Caco-2 (cell line): ENCODE data around the gene LRMDA. TPM values are rescaled to one million over a fixed set of nuclear protein-coding genes. Genes with fewer than 3 reads are reported as not detected.

Source experiments
- BruUV-seq: library from RNA; stranded (reverse); fragments of 400-500 nt; replicated peaks from 2 replicates; lab custom pipeline; 2021; lab: Mats Ljungman, UMichigan
- CTCF ChIA-PET: fragments of 300-600 bp; sonication (Branson Sonifier 250); formaldehyde crosslinking; loops from one replicate; lab custom pipeline; 2022; ENCODE audit warnings: antibody characterized with exemption; lab: Charles Lee
- POLR2A ChIA-PET: fragments of 300-600 bp; sonication (Branson Sonifier 250); formaldehyde crosslinking; loops from one replicate; lab custom pipeline; 2022; ENCODE audit warnings: antibody characterized with exemption; lab: Charles Lee
- DNase-seq, 2 experiments: peaks; one replicate each; pipeline versions ENCODE4 v3.0.0 to v3.0.0-alpha.2; 2020 to 2022
- H3K27me3 ChIP-seq: replicated peaks from 2 replicates; pipeline ENCODE4 v1.6.0; 2011; ENCODE audit warnings: low read length; ENCODE audit not compliant: control insufficient read depth, insufficient read depth
- H3K36me3 ChIP-seq: 2 replicates; pipeline ENCODE4 v1.5.1; 2011; ENCODE audit warnings: low read length; ENCODE audit not compliant: control insufficient read depth, insufficient read depth
- H3K4me1 ChIP-seq: fragments of 250-450 bp; sonication (Bioruptor Pico); 2 replicates; pipeline ENCODE4 v1.5.1; 2020; ENCODE audit warnings: mild to moderate bottlenecking
- H3K4me3 ChIP-seq: 2 replicates; pipeline ENCODE4 v1.5.1; 2011; ENCODE audit warnings: low read depth, mild to moderate bottlenecking, control low read depth, low read length
- H3K9me3 ChIP-seq: fragments of 250-450 bp; sonication (Bioruptor Pico); 2 replicates; pipeline ENCODE4 v1.5.1; 2020; ENCODE audit warnings: mild to moderate bottlenecking, moderate library complexity
- H3K27ac Mint-ChIP-seq: one replicate; pipeline ENCODE4 v1.8.0; 2022; ENCODE audit warnings: mixed read lengths; ENCODE audit not compliant: unreplicated experiment
- H3K27me3 Mint-ChIP-seq: one replicate; pipeline ENCODE4 v1.8.0; 2022; ENCODE audit warnings: mixed read lengths; ENCODE audit not compliant: insufficient read depth, unreplicated experiment
- H3K36me3 Mint-ChIP-seq: one replicate; pipeline ENCODE4 v1.8.0; 2022; ENCODE audit warnings: mild to moderate bottlenecking, mixed read lengths; ENCODE audit not compliant: insufficient read depth, unreplicated experiment
- H3K4me1 Mint-ChIP-seq: one replicate; pipeline ENCODE4 v1.8.0; 2022; ENCODE audit warnings: low read depth, mixed read lengths; ENCODE audit not compliant: unreplicated experiment
- H3K4me3 Mint-ChIP-seq: one replicate; pipeline ENCODE4 v1.8.0; 2022; ENCODE audit warnings: mild to moderate bottlenecking, moderate library complexity, mixed read lengths; ENCODE audit not compliant: unreplicated experiment
- H3K9me3 Mint-ChIP-seq: one replicate; pipeline ENCODE4 v1.8.0; 2022; ENCODE audit warnings: mixed read lengths; ENCODE audit not compliant: unreplicated experiment
- CTCF ChIP-seq, 2 experiments: fragments of 200-600 bp in 1 of 2; IDR thresholded peaks; 1 replicate in 1 of 2; 2 replicates in 1 of 2; pipeline versions ENCODE4 v1.5.1 to v1.8.0; 2011 to 2022; ENCODE audit warnings: antibody characterized with exemption in 1 of 2, control low read depth in 1 of 2, inconsistent platforms in 1 of 2, low read depth in 1 of 2, low read length in 1 of 2, mild to moderate bottlenecking in 1 of 2, moderate library complexity in 1 of 2; ENCODE audit not compliant: insufficient read depth in 1 of 2, severe bottlenecking in 1 of 2, unreplicated experiment in 1 of 2
- intact Hi-C: fragments of 100-400 bp; cut with micrococcal nuclease; formaldehyde crosslinking; loops from one replicate; pipeline ENCODE4 v1.10.0; 2022; ENCODE audit not compliant: unreplicated experiment
- total RNA-seq: library from RNA; stranded (reverse); gene quantifications from 2 replicates; pipeline ENCODE4 v1.2.3, GENCODE V29; 2022

Gene LRMDA
- total RNA-seq, 1 experiment from 2014 or later, result 18.5 TPM

- BruUV-seq, result no TSS peak
- DNase-seq, result peak in 1 of 2 experiments; percentile 25
- Mint-ChIP-seq H3K36me3 (no peaks in the 10 kb centered on the region), H3K9me3 (peaks cover 10% of the 10 kb centered on the region), H3K27me3 (no peaks in the 10 kb centered on the region), H3K27ac (peak overlapping the region; percentile 5), H3K4me1 (peaks cover 26% of the 10 kb centered on the region), H3K4me3 (peak overlapping the region; percentile 38)
- Histone ChIP-seq H3K27me3 (no peaks in the 10 kb centered on the region), H3K36me3 (no peaks in the 10 kb centered on the region), H3K4me3 (no peak overlapping the region), H3K9me3 (no peaks in the 10 kb centered on the region), H3K4me1 (peaks cover 10% of the 10 kb centered on the region; the same call in 1 of the 2 replicates)
- ChIA-PET CTCF (interaction anchor here (0.7 kb wide), 1 partner anchor 620 kb away, joined by 4 read pairs; no protein-coding TSS in a partner anchor), POLR2A (no interaction called here)
- intact Hi-C loops, result loop anchor here (5.0 to 10.0 kb wide), 2 partner anchors 117 to 190 kb away; no protein-coding TSS in a partner anchor
- no peak for TF ChIP-seq CTCF (IDR thresholded peaks at IDR 0.05; ENCODE audit: insufficient read depth in 1 of 2, low read depth in 1 of 2, low read length in 1 of 2, severe bottlenecking in 1 of 2, unreplicated experiment in 1 of 2)
Measured at GRCh38 chr10:75904499-75905283, 473.3 kb downstream of the LRMDA start.

- intact Hi-C loops, result loop anchor here (10.0 kb wide), 1 partner anchor 191 kb away; no protein-coding TSS in a partner anchor
- Mint-ChIP-seq H3K27ac (no peak overlapping the region), H3K36me3 (no peaks in the 10 kb centered on the region), H3K9me3 (peaks cover 9% of the 10 kb centered on the region), H3K4me1 (peaks cover 21% of the 10 kb centered on the region), H3K4me3 (no peak overlapping the region), H3K27me3 (no peaks in the 10 kb centered on the region)
- H3K4me3 ChIP-seq, result no peak overlapping the region
- no peaks in the 10 kb centered on the region for H3K27me3 ChIP-seq
- H3K4me1 ChIP-seq, result 0 out of 2 replicates have a peak, but pooled peaks cover 4% of the 10 kb centered on the region
- no TSS peak for BruUV-seq
- no peak for DNase-seq
- ChIA-PET CTCF (no interaction called here), POLR2A (interaction anchor here (0.6 kb wide), 1 partner anchor 642 kb away, joined by 4 read pairs; no protein-coding TSS in a partner anchor)
- no peak for TF ChIP-seq CTCF (IDR thresholded peaks at IDR 0.05; ENCODE audit: insufficient read depth in 1 of 2, low read depth in 1 of 2, low read length in 1 of 2, severe bottlenecking in 1 of 2, unreplicated experiment in 1 of 2)
- H3K36me3 ChIP-seq, result no peaks in the 10 kb centered on the region
- H3K9me3 ChIP-seq, result no peaks in the 10 kb centered on the region
Measured at GRCh38 chr10:75905490-75905889, 474.1 kb downstream of the LRMDA start.

- H3K27ac Mint-ChIP-seq, result no peak overlapping the region
- no peak for DNase-seq
- intact Hi-C loops, result loop anchor here (2.0 kb wide), 1 partner anchor 509 kb away; the partner anchor contains the start of gene ZNF503
- H3K36me3 Mint-ChIP-seq, result no peaks in the 10 kb centered on the region
- CTCF ChIA-PET, result interaction anchor here (0.7 to 1.5 kb wide), 2 partner anchors 394 to 510 kb away, joined by 3 to 4 read pairs; no protein-coding TSS in a partner anchor
- BruUV-seq, result no TSS peak
- POLR2A ChIA-PET, result no interaction called here
- H3K27me3 ChIP-seq, result no peaks in the 10 kb centered on the region
- no peaks in the 10 kb centered on the region for H3K9me3 ChIP-seq
- peak; percentile 48 to 56 for TF ChIP-seq CTCF (IDR thresholded peaks at IDR 0.05; ENCODE audit: insufficient read depth in 1 of 2, low read depth in 1 of 2, low read length in 1 of 2, severe bottlenecking in 1 of 2, unreplicated experiment in 1 of 2)
- no peak overlapping the region for H3K4me3 Mint-ChIP-seq
- no peaks in the 10 kb centered on the region for H3K9me3 Mint-ChIP-seq
- no peaks in the 10 kb centered on the region for H3K27me3 Mint-ChIP-seq
- no peaks in the 10 kb centered on the region for H3K4me1 ChIP-seq
- H3K36me3 ChIP-seq, result no peaks in the 10 kb centered on the region
- no peak overlapping the region for H3K4me3 ChIP-seq
- H3K4me1 Mint-ChIP-seq, result peaks cover 7% of the 10 kb centered on the region
Measured at GRCh38 chr10:75910032-75910431, 478.6 kb downstream of the LRMDA start.
